Stomach (tissue), 4 donors: ENCODE data around the gene LCE1A.

Source experiments
- EP300 ChIP-seq: sonication (generic); formaldehyde crosslinking; IDR thresholded peaks from one replicate; pipeline ENCODE4 v1.6.1; 2017; ENCODE audit warnings: antibody characterized with exemption
- POLR2A ChIP-seq, 4 donors: fragments of 450-650 bp; IDR thresholded peaks; one replicate each; pipeline ENCODE4 v1.6.1; 2016; ENCODE audit warnings: antibody characterized with exemption in 4 of 4, control low read depth in 2 of 4, mild to moderate bottlenecking in 1 of 4, moderate library complexity in 1 of 4
- TF ChIP-seq, protein P1 (sequence below), 7 experiments: fragments of 450-650 bp in 4 of 7; fragments of 200-600 bp in 3 of 7; sonication (generic) in 3 of 7; IDR thresholded peaks; one replicate each; pipeline ENCODE4 v1.5.1; 2016 to 2019; ENCODE audit warnings: antibody characterized with exemption in 7 of 7, control low read depth in 2 of 7, mild to moderate bottlenecking in 1 of 7

DNA sequence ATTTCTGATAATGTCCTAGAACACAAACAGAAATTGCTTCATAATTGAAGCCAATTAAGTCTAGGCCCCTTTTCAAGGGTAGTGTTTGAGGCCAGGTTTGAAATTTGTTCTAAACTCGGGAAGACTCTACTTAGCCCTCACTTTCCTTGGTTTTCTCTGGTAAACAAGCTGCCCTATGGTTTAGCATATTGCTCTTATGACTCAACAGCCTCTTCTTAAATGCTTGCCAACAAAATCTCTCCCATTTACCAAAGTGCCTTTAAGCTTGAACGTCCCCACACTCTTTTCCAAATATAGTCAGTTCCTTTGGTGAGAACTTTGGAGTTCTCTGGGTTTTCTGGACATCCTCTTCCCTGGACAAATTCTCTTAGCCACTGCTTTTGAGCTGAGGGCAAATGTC, 9.6 kb downstream of the LCE1A start:
- TF ChIP-seq POLR2A (IDR thresholded peaks at IDR 0.05), result no peak
- TF ChIP-seq, protein P1, sequence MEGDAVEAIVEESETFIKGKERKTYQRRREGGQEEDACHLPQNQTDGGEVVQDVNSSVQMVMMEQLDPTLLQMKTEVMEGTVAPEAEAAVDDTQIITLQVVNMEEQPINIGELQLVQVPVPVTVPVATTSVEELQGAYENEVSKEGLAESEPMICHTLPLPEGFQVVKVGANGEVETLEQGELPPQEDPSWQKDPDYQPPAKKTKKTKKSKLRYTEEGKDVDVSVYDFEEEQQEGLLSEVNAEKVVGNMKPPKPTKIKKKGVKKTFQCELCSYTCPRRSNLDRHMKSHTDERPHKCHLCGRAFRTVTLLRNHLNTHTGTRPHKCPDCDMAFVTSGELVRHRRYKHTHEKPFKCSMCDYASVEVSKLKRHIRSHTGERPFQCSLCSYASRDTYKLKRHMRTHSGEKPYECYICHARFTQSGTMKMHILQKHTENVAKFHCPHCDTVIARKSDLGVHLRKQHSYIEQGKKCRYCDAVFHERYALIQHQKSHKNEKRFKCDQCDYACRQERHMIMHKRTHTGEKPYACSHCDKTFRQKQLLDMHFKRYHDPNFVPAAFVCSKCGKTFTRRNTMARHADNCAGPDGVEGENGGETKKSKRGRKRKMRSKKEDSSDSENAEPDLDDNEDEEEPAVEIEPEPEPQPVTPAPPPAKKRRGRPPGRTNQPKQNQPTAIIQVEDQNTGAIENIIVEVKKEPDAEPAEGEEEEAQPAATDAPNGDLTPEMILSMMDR (IDR thresholded peaks at IDR 0.05), result no peak
- TF ChIP-seq EP300, result no peak
